ENCODE results near the gene ELAC2. TPM values are rescaled to one million over a fixed set of nuclear protein-coding genes. Genes with fewer than 3 reads are reported as not detected.
"Not testable (repeated sequence)": the region's sequence is repeated elsewhere in the genome, so short reads cannot be mapped to it uniquely, and the experiment has no call there.

The ELAC2 gene
- total RNA-seq, 1 experiment from 2014 or later, result 84.5 TPM

GRCh38 chr17:12979826-12980500 is 37.9 kb downstream of the ELAC2 start:
- no peaks in the 10 kb centered on the region for H3K9me2 ChIP-seq (ENCODE audit: insufficient read depth)
- no peaks in the 10 kb centered on the region for H3K79me2 ChIP-seq (ENCODE audit: insufficient read depth, low read length)
- ChIA-PET RAD21 (ENCODE audit: low non-redundant PET in 1 of 2, low total read pairs in 2 of 2, uncharacterized antibody in 2 of 2, unreplicated experiment in 2 of 2) (no interaction called here), POLR2A (no interaction called here), CTCF (no interaction called here)
- no peak for ATAC-seq
- no peak for DNase-seq (ENCODE audit: low read depth, low spot score)
- BruUV-seq (replicated peaks), result no TSS peak
- H3K9ac ChIP-seq (ENCODE audit: low read length), result no peak overlapping the region
- no peaks in the 10 kb centered on the region for H3K27me3 ChIP-seq (ENCODE audit: insufficient read depth, low read length)
- no peak overlapping the region for H3K4me2 ChIP-seq (ENCODE audit: low read length)
- no peaks in the 10 kb centered on the region for H4K20me1 ChIP-seq (ENCODE audit: insufficient read depth)
- no peak overlapping the region for H3K4me3 ChIP-seq (replicated peaks in 1 of 2; ENCODE audit: low read depth in 1 of 2, low read length in 2 of 2)
- H3K36me3 ChIP-seq (ENCODE audit: control insufficient read depth in 1 of 2, insufficient read depth in 2 of 2, low read length in 2 of 2), result no peaks in the 10 kb centered on the region
- no peak overlapping the region for H3K27ac ChIP-seq (ENCODE audit: low read depth, low read length)
- H3K4me1 ChIP-seq (ENCODE audit: control insufficient read depth in 1 of 2, insufficient read depth in 2 of 2, low read length in 2 of 2), result no peaks in the 10 kb centered on the region
- no peak overlapping the region for H2AFZ ChIP-seq (ENCODE audit: low read depth, low read length, poor library complexity, severe bottlenecking)
- no peaks in the 10 kb centered on the region for H3K9me3 ChIP-seq (ENCODE audit: control insufficient read depth in 1 of 2, insufficient read depth in 1 of 2, low read depth in 1 of 2, low read length in 2 of 2)
- intact Hi-C loops (cut with micrococcal nuclease), result no loop called here
- TF ChIP-seq, protein P1, sequence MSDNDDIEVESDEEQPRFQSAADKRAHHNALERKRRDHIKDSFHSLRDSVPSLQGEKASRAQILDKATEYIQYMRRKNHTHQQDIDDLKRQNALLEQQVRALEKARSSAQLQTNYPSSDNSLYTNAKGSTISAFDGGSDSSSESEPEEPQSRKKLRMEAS (IDR thresholded peaks at IDR 0.05), result no peak
- TF ChIP-seq EZH2phosphoT487 (IDR thresholded peaks at IDR 0.05; ENCODE audit: borderline replicate concordance) (no peak), CEBPB (IDR thresholded peaks at IDR 0.05; ENCODE audit: low read depth) (no peak), CBX3 (IDR thresholded peaks at IDR 0.05; ENCODE audit: low read depth) (no peak), SP1 (IDR thresholded peaks at IDR 0.05; ENCODE audit: low read depth) (no peak), SRF (IDR thresholded peaks at IDR 0.05; ENCODE audit: low read depth) (no peak), TCF7L2 (IDR thresholded peaks at IDR 0.05; ENCODE audit: borderline replicate concordance, extremely low read depth, insufficient read depth, insufficient read length) (no peak)

DNA sequence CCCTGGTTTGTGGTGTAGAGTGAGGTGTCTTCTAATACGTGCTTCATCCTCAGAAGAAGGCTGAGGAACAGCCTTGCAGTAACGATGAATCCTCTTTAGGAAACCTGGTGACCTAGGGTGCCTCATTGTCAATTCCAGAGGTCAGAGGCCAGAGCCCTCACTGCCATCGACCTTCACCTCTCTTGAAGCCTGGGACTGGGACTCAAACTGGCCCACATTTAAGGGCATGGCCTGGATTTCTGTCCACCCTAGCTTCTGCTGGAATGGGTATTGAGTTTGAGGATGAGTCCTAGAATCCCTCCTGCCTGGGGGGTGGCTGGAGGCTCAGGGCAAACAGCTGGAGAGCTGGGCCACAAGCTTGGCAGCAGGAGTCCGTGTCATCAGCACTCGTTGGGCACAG is 38.6 kb downstream of the ELAC2 start:
- Histone ChIP-seq H3K9ac (ENCODE audit: low read length) (no peak overlapping the region), H3K4me3 (replicated peaks in 1 of 2; ENCODE audit: low read depth in 1 of 2, low read length in 2 of 2) (no peak overlapping the region), H3K9me3 (ENCODE audit: control insufficient read depth in 1 of 2, insufficient read depth in 1 of 2, low read depth in 1 of 2, low read length in 2 of 2) (no peaks in the 10 kb centered on the region), H3K27ac (ENCODE audit: low read depth, low read length) (no peak overlapping the region), H3K27me3 (ENCODE audit: insufficient read depth, low read length) (no peaks in the 10 kb centered on the region), H2AFZ (ENCODE audit: low read depth, low read length, poor library complexity, severe bottlenecking) (no peak overlapping the region), H3K4me2 (ENCODE audit: low read length) (no peak overlapping the region), H3K79me2 (ENCODE audit: insufficient read depth, low read length) (no peaks in the 10 kb centered on the region), H3K9me2 (ENCODE audit: insufficient read depth) (no peaks in the 10 kb centered on the region), H3K36me3 (ENCODE audit: control insufficient read depth in 1 of 2, insufficient read depth in 2 of 2, low read length in 2 of 2) (no peaks in the 10 kb centered on the region), H4K20me1 (ENCODE audit: insufficient read depth) (no peaks in the 10 kb centered on the region), H3K4me1 (ENCODE audit: control insufficient read depth in 1 of 2, insufficient read depth in 2 of 2, low read length in 2 of 2) (no peaks in the 10 kb centered on the region)
- ChIA-PET POLR2A (no interaction called here), RAD21 (ENCODE audit: low non-redundant PET in 1 of 2, low total read pairs in 2 of 2, uncharacterized antibody in 2 of 2, unreplicated experiment in 2 of 2) (no interaction called here), CTCF (no interaction called here)
- ATAC-seq (no peak), DNase-seq (ENCODE audit: low read depth, low spot score) (no peak)
- BruUV-seq (replicated peaks), result no TSS peak
- TF ChIP-seq CBX3 (IDR thresholded peaks at IDR 0.05; ENCODE audit: low read depth), result no peak
- no peak for TF ChIP-seq FOSL1 (IDR thresholded peaks at IDR 0.05; ENCODE audit: low read depth)
- TF ChIP-seq SP1 (IDR thresholded peaks at IDR 0.05; ENCODE audit: low read depth), result no peak
- no peak for TF ChIP-seq SRF (IDR thresholded peaks at IDR 0.05; ENCODE audit: low read depth)
- TF ChIP-seq POLR2A (IDR thresholded peaks at IDR 0.05; ENCODE audit: borderline replicate concordance, extremely low read depth, insufficient read depth, insufficient read length), result no peak
- intact Hi-C loops (cut with micrococcal nuclease), result no loop called here

DNA sequence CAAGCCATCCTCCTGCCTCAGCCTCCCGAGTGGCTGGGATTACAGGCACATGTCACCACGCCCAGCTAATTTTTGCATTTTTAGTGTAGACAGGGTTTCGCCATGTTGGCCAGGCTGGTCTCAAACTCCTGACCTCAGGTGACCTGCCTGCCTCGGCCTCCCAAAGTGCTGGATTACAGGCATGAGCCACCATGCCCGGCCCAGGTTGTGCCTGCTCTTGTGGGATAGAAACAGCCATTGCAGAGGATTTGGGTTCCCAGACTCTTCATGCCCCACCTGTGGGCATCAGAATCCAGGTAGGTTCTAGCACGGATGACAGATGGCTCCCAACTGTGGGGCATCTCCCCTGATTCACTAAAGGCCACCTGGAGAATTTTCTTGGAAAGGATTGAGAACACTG is 39.0 kb downstream of the ELAC2 start:
- H3K36me3 ChIP-seq (ENCODE audit: control insufficient read depth in 1 of 2, insufficient read depth in 2 of 2, low read length in 2 of 2); intact Hi-C loops (cut with micrococcal nuclease); H3K9ac ChIP-seq (ENCODE audit: low read length); H3K79me2 ChIP-seq (ENCODE audit: insufficient read depth, low read length); H2AFZ ChIP-seq (ENCODE audit: low read depth, low read length, poor library complexity, severe bottlenecking); BruUV-seq (replicated peaks); DNase-seq (ENCODE audit: low read depth, low spot score); H3K27me3 ChIP-seq (ENCODE audit: insufficient read depth, low read length); H3K9me3 ChIP-seq (ENCODE audit: control insufficient read depth in 1 of 2, insufficient read depth in 1 of 2, low read depth in 1 of 2, low read length in 2 of 2); CTCF ChIA-PET; RAD21 ChIA-PET (ENCODE audit: low non-redundant PET in 1 of 2, low total read pairs in 2 of 2, uncharacterized antibody in 2 of 2, unreplicated experiment in 2 of 2); ATAC-seq; POLR2A ChIA-PET; H3K4me3 ChIP-seq (replicated peaks in 1 of 2; ENCODE audit: low read depth in 1 of 2, low read length in 2 of 2); H3K4me2 ChIP-seq (ENCODE audit: low read length); H3K9me2 ChIP-seq (ENCODE audit: insufficient read depth); H3K4me1 ChIP-seq (ENCODE audit: control insufficient read depth in 1 of 2, insufficient read depth in 2 of 2, low read length in 2 of 2); H3K27ac ChIP-seq (ENCODE audit: low read depth, low read length); H4K20me1 ChIP-seq (ENCODE audit: insufficient read depth): not testable (repeated sequence)

All from HCT116 (cell line).